Non-pigmented ciliary epithelial cell (primary cell): ENCODE results near the gene CALM3.
"Not testable (repeated sequence)": the region's sequence is repeated elsewhere in the genome, so short reads cannot be mapped to it uniquely, and the experiment has no call there.

ENCODE experiments used
- DNase-seq: peaks from one replicate; pipeline ENCODE4 v3.0.0-alpha.2; 2010; ENCODE audit warnings: low read depth

The CALM3 gene

GRCh38 chr19:46601318-46602224 is at the start of gene CALM3:
TSS of gene CALM3 (plus strand) at chr19:46601330. CDS start at chr19:46601435, 105 bp downstream.
- DNase-seq: no peak

- DNase-seq: no peak
Measured at GRCh38 chr19:46552891-46553290, 48.2 kb upstream of the CALM3 start.

DNA sequence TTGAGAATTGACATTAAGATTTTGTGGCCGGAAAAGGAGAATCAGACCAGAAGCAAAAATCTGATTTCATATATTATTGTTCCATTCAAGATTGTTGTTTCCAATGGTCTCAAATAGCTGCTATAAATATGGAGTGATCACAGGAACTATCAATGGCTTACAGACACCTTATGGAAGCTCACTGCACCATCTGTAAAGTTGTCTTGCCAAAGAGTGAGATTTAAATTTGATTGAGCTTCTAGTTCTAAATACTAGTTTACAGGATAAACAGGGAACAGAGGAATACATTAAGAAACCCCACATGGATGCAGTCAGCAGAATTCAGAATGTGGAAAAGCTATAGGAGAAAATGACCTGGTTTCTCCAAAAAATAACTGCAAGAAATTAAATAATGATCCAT is 47.0 kb upstream of the CALM3 start:
- no peak for DNase-seq

DNA sequence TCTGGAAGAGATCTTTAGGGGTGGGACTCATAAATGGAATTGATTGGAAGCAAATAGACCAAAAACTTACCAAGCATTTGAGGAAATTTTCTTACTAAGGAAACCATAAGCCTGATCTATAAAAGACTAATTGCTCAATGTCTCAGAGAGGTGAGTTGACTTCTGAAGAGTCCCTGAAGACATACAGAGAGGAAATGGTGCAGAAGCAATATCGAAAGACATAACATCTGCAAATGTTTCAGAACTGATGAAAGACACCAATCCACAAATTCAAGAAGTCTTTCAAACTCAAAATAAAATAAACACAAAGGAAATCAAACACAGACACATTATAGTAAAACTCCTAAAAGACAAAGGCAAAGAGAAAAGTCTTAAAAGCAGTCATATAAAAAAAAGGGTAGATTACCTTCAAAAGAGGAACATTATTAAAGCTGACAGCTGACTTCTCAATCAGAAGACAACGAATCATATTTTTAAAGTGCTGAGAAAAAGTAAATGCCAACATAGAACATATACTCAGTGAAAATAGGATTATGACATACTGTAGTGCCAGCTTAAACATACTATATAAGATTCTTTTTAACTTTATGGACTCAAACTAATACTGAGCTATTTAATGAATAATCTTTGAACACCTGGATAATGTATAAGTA is 45.4 kb upstream of the CALM3 start:
- no peak for DNase-seq

DNA sequence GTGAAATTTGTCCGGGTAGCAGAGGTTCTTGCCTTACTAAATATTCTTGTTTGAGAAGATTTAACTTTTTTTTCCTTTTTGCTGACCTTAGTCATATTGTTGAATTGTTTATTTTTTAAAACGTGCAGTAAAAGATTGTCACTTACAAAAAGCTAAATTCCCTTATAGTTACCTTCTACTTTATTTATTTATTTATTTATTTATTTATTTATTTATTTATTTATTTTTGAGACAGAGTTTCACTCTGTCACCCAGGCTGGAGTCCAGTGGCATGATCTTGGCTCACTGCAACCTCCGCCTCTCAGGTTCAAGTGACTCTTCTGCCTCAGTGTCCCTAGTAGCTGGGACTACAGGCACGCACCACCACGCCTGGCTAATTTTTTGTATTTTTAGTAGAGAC is 44.7 kb upstream of the CALM3 start:
- DNase-seq: not testable (repeated sequence)

- DNase-seq: no peak
Measured at GRCh38 chr19:46559203-46559602, 41.9 kb upstream of the CALM3 start.

DNA sequence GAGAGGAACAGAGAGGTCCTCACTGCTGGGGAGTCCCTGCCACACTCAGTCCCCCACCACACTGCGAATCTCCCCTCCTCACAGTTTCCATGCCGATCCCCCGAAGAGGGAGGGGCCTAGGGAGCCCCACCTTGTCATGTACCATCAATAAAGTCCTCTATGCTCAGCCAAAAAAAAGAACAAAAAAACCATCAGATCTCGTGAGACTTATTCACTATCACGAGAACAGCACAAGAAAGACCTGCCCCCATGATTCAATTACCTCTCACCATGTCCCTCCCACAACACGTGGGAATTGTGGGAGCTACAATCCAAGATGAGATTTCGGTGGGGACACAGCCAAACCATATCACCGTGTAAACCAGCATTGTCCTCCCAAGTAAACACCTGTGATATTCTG is 41.5 kb upstream of the CALM3 start:
- DNase-seq: not testable (repeated sequence)

DNA sequence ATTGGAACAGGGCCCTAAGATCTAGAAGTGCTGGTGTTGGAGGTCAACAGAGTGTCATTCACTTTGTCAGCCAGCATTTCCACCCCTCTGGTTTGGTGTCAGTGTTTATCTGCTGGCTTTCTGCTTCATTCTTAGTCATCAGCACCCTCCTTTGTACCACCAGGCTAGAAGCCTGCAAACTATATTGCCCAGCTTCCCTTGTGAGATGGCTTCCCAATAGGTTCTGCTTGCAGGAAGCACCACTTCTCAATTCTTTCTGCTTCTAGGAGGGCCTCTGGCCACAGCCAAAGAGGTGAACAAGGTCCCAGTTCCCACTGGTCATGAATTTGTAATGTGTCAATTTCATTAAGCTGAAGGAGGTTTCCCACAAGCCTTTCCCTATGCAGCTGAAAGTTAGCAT is 36.4 kb upstream of the CALM3 start:
- no peak for DNase-seq

DNA sequence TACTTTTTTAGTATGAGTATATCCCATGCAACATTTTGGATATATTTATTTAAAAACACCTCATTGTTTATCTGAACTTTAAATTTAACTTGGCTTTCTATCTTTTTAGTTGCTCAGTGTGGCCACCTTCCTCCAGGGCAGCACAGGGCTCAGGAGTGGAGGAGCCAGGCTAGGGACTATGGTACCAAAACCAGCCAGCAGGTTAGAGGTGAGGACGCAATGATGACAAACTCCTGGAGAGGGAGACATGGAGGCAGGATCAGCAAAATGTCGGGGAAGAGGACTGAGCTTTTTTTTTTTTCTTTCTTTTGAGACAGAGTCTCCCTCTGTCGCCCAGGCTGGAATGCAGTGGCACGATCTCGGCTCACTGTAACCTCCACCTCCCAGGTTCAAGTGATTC is 29.6 kb upstream of the CALM3 start:
- no peak for DNase-seq

DNA sequence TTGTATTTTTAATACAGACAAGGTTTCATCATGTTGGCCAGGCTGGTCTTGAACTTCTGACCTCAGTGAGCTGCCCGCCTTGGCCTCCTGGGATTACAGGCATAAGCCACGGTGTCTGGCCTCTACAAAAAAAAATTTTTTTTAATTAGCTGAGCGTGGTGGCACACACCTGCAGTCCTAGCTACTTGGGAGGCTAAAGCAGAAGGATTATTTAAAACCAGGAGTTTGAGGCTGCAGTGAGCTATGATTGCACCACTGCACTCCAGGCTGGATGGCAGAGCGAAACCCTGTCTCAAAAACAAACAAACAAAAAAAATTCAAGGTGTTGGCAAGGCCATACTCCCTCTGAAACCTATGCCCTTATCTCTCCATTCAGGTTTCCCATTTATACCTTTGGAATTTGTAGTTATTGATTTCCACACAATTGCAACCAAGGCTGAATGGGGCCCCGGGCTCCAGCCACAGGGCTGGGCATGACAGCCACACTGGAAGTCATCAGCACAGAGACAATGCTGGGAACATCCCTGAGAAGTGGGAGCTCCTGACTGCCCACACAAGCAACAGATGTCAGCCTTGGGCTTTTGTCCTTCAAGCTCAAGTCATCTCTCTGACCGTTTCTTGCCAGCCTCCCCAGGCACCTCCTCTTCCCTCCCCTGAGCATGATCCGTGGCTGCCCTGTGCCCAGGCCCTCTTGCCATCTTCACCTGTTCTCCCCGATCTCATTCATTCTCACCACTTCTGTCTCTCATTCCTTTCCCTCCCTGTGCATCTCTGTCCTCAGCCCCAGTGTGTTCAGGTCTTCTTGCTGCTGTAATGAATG is 27.2 kb upstream of the CALM3 start:
- no peak for DNase-seq

- DNase-seq: peak; percentile 4
Measured at GRCh38 chr19:46574533-46574932, 26.6 kb upstream of the CALM3 start.

DNA sequence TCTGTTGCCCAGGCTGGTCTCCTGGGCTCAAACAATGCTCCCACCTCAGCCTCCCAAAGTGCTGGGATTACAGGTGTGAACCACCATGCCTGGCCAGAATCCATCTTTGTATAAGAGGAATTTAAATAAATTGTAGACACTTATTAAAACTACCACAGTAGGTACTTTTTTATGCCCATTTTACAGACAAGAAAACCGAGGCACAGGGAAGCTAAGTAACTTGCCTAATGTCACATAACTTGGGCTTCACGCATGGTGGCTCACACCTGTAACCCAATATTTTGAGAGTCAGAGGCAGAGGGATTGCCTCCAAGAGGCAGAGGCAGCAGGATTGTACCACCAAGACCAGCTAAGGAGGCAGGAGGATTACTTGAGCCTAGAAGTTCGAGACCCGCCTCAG is 22.7 kb upstream of the CALM3 start:
- no peak for DNase-seq

GRCh38 chr19:46579361-46579879 is 21.7 kb upstream of the CALM3 start:
- no peak for DNase-seq

DNA sequence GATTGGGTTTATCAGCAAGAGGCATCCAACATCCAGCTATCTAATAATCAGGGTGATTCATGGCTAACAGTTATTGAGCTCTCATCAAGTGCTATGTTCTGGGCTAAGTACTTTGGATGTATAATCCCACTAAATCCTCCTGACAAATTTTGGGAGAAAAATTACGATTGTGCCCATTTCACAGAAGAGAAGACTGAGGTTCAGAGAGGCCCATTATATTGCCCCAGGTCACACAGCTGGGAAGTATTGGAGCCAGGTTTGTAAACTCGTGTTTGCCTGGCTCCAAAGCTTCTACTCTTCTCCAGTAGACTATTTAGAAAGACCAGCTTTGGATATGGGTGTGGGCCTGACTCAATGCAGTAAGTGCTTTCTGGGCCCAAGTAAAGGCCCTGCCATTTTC is 20.9 kb upstream of the CALM3 start:
- DNase-seq: no peak

- no peak for DNase-seq
Measured at GRCh38 chr19:46585539-46585938, 15.6 kb upstream of the CALM3 start.

- DNase-seq: no peak
Measured at GRCh38 chr19:46586294-46586693, 14.8 kb upstream of the CALM3 start.

- DNase-seq: no peak
Measured at GRCh38 chr19:46587861-46588260, 13.3 kb upstream of the CALM3 start.

DNA sequence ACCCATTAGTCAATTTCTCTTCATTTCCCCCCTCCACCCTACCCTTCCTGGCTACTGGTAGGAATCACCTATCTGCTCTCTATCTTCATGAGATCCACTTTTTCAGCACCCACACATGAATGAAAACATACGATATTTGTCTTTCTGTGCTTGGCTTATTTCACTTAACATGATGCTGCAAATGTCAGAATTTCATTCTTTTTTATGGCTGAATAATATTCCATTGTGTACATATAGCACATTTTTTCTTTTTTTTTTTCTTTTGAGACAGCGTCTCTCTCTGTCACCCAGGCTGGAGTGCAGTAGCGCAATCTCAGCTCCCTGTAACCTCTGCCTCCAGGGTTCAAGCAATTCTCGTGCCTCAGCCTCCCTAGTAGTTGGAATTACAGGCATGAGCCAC is 9.9 kb upstream of the CALM3 start:
- DNase-seq: no peak

GRCh38 chr19:46591870-46592269 is 9.3 kb upstream of the CALM3 start:
- no peak for DNase-seq

- no peak for DNase-seq
Measured at GRCh38 chr19:46596008-46596407, 5.1 kb upstream of the CALM3 start.

DNA sequence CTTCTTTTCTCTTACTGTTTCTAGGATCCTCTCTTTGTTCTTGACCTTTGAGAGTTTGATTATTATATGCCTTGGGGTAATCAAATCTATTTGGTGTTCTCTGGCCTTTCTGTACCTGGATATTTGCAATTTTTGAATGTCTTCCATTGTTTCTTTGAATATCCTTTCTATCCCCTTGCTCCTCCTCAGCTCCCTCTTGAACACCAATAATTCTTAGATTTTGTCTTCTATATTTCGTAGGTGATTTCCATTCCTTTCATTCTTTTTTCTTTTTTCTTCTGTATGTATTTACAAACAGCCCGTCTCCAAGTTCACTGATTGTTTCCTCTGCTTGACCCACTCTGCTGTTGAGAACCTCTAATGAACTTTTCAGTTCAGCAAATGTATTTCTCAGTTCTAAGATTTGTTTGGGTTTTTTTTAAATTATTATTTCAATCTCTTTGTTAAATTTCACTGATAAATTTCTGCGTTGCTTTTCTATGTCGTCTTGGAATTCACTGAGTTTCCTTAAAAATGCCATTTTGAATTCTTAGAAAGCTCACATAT is 2.7 kb upstream of the CALM3 start:
- no peak for DNase-seq

GRCh38 chr19:46599716-46600373 is 1.3 kb upstream of the CALM3 start:
- no peak for DNase-seq
